ENCODE measurements around the gene VDAC1.
A peak's percentile ranks its signal among the peaks of the same experiment; 100 is the strongest.
"Not testable (repeated sequence)": the region's sequence is repeated elsewhere in the genome, so short reads cannot be mapped to it uniquely, and the experiment has no call there.

The VDAC1 gene

DNA sequence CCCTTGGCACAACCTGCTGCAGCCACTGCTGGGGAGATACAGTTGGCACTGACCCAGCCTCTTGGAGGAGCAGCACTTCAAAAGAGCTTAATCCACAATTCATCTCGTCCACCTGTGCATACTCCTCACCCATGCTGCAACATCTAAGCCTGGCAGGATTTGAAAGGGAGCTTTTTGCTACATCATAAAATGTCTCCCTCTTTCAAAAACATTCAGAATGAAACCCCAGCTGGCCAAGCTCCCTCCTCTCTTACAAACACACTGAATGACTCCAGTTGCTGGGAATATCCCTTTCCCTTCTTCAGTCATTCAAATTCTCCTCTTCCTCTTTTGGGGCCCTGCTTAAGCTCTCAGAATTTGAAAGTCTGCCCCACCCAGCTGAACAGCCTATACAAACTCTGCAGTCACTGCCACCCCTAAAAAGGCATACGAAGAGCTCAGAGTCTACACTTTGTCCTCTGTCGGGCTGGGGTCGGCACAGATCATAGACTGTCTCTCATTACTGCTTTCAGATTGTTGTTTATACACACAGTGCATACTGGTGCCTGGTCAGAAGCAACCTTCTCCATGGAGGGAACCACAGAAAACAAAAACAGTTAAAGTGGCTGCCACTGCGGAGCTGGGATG lies 27.5 kb downstream of the VDAC1 start:
- TF ChIP-seq, protein P1, sequence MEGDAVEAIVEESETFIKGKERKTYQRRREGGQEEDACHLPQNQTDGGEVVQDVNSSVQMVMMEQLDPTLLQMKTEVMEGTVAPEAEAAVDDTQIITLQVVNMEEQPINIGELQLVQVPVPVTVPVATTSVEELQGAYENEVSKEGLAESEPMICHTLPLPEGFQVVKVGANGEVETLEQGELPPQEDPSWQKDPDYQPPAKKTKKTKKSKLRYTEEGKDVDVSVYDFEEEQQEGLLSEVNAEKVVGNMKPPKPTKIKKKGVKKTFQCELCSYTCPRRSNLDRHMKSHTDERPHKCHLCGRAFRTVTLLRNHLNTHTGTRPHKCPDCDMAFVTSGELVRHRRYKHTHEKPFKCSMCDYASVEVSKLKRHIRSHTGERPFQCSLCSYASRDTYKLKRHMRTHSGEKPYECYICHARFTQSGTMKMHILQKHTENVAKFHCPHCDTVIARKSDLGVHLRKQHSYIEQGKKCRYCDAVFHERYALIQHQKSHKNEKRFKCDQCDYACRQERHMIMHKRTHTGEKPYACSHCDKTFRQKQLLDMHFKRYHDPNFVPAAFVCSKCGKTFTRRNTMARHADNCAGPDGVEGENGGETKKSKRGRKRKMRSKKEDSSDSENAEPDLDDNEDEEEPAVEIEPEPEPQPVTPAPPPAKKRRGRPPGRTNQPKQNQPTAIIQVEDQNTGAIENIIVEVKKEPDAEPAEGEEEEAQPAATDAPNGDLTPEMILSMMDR (conservative IDR thresholded peaks at IDR 0.05; ENCODE audit: low read depth): no peak
- peak overlapping the region; percentile 19; the same call in 1 of the 2 replicates for H3K27ac ChIP-seq
- POLR2A ChIA-PET (ENCODE audit: low non-redundant PET): no interaction called here
- no peak for DNase-seq (ENCODE audit: low spot score)
- CTCF ChIA-PET: interaction anchor here (0.6 kb wide), 1 partner anchor 1286 kb away, joined by 3 read pairs; no protein-coding TSS in a partner anchor

DNA sequence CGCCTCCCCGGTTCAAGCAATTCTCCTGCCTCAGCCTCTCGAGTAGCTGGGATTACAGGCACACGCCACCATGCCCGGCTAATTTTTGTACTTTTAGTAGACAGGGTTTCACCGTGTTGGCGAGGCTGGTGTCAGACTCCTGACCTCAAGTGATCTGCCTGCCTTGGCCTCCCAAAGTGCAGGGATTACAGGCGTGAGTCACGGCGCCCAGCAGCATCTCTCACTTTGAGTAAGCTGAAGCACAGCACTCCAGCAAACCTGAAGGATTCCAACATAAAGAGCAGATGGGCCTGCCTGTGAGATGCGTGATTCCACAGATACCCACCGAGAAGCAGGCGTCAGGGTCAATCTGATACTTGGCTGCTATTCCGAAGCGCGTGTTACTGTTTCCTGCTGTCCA lies 29.2 kb downstream of the VDAC1 start:
- H3K27ac ChIP-seq: peak overlapping the region; percentile 11; the same call in 1 of the 2 replicates
- DNase-seq (ENCODE audit: low spot score); POLR2A ChIA-PET (ENCODE audit: low non-redundant PET): not testable (repeated sequence)
- CTCF ChIA-PET: interaction anchor here (1.1 kb wide), 1 partner anchor 107 kb away, joined by 3 read pairs; no protein-coding TSS in a partner anchor

DNA sequence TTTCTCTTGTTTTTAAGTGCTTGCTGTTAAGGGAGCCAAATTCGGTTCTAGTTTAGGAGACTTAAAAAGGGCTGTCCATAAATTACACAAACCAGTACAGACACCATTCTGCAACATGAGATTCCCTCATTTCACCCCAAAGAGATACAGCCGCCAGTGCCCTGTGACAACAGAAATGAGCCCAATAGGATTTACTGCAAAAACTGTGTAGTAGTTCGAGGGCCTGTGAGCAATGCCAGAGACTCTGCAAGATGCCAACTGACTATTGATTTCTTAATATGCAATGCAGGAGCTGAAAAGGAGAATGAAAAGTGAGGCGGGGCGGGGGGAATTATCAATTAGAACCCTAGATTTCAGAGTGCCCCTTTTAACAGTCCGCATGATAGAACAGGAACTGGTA lies 30.6 kb downstream of the VDAC1 start:
- TF ChIP-seq, protein P1 (conservative IDR thresholded peaks at IDR 0.05; ENCODE audit: low read depth): no peak
- POLR2A ChIA-PET (ENCODE audit: low non-redundant PET): no interaction called here
- no peak for DNase-seq (ENCODE audit: low spot score)
- CTCF ChIA-PET: no interaction called here
- no peak overlapping the region for H3K27ac ChIP-seq

DNA sequence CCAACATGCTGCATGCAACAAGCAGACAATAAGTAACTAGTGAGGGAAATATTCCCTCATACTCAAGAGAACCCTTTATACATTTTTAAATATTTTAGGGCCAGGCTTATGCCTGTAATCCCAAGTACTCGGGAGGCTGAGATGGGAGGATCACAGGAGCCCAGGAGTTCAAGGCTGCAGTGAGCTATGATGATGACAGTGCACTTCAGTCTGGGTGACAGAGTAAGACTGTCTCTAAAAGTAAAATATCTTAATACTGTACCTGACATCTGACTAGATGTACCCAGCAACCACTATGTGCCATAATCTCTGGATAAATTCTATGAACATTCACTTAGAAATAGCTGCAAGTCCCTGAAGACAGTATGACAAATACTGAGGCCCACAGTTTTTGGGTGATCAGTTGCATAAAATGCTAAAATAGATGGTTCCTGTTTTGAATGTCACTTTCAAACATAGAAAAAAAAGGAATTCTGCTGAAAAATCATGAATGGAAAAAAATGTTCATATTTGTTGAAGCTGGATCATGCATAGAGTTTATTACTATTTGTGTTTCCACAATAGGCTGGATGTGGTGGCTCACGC lies 34.4 kb downstream of the VDAC1 start:
- ChIA-PET POLR2A (ENCODE audit: low non-redundant PET) (interaction anchor here (0.7 kb wide), 1 partner anchor 14 kb away, joined by 4 read pairs; no protein-coding TSS in a partner anchor), CTCF (interaction anchor here (1.2 kb wide), 1 partner anchor 9 kb away, joined by 3 read pairs; no protein-coding TSS in a partner anchor)
- peak overlapping the region; percentile 33; the same call in 1 of the 2 replicates for H3K27ac ChIP-seq
- no peak for DNase-seq (ENCODE audit: low spot score)
- TF ChIP-seq, protein P1 (conservative IDR thresholded peaks at IDR 0.05; ENCODE audit: low read depth): no peak

DNA sequence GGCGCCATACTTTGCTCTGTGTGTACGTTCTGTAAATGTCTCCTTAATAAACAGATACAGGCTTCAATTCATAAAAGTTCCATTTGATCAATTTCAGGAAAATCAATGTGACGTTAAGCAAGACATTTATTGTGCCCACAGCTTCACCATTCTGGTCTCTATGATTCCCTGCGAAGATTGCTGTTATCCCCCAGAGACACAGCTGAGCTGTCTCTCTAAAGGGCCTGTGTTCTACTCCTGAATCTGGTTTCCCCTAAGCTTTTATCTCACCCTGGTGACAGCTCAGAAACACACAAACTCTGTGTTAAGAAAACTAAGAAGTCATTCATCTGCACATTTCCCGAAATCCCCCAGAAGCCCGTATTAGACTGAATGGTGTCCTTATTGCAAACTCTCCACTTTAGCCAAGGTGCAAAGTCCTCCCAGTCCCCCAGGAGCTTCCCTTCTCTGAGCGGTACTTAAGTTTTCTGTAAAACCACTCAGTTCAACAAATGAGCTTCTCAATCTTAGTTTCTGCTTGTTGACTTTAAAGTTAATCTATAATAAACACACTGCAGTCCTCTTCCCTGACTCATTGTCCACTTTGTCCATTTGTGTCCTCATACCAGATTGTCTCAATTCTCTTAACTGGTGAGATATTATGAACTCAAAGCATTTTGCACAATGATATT lies 35.0 kb downstream of the VDAC1 start:
- CTCF ChIA-PET: interaction anchor here (0.6 to 1.2 kb wide), 3 partner anchors 10 to 110 kb away, joined by 3 to 5 read pairs (median 3); no protein-coding TSS in a partner anchor

DNA sequence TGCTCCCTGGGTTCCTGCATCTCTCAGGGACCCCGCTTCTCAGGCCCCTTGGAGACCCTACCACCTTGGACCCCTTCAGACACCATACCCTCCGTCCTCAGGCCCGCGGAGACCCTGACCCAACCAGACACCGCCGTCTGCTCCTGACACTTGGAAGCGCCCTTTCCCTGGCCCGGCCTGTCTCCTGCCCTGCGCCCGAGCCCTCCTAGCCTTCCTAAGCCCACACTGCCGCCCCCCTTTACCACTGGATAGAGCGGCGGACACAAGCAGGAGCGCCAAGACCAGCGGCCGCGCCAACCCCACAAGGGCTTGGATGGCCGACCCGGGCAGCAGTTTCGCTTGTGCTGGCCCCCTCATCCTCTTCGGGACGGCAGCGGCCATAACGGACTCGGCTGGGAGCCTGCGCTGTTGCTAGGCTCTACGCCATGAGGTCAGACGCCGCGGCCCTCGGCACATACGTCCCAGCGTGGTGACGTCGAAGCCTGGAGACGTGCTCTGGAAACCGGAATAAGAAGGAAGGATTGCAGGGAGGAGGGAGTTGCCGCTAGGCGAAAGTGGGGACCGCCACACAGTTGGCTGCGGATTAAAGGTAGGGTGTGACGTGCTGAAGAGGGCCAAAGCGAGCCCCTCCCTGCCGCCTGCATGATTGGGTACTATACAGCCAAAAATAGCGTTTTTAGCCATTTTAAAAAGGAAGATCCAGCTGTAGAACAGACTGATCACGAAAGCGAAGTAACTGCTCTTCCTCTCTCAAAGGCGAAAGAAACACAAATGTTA lies 36.4 kb downstream of the VDAC1 start, which contains the start of gene C5orf15:
Gene C5orf15, minus strand, starts transcription at position 422 of the 777 bp plus-strand sequence. Its CDS starts 41 bp downstream, at position 381.
- ChIA-PET POLR2A (ENCODE audit: low non-redundant PET) (no interaction called here), CTCF (interaction anchor here (0.7 kb wide), 1 partner anchor 543 kb away, joined by 3 read pairs; no protein-coding TSS in a partner anchor)
- DNase-seq (ENCODE audit: low spot score): peak; percentile 98
- peak within 1 kb of the TSS; percentile 81 for H3K27ac ChIP-seq
- TF ChIP-seq, protein P1 (conservative IDR thresholded peaks at IDR 0.05; ENCODE audit: low read depth): no peak

More for the DNA sequence above, 35.0 kb downstream of the VDAC1 start:
- DNase-seq (ENCODE audit: low spot score): no peak
- H3K27ac ChIP-seq: no peak overlapping the region
- TF ChIP-seq, protein P1 (conservative IDR thresholded peaks at IDR 0.05; ENCODE audit: low read depth): no peak
- POLR2A ChIA-PET (ENCODE audit: low non-redundant PET): no interaction called here

Data from RWPE1 (cell line).